Endothelial cell of umbilical vein (primary cell): ENCODE results near the gene ASPHD2. TPM values are rescaled to one million over a fixed set of nuclear protein-coding genes. Genes with fewer than 3 reads are reported as not detected.

Source experiments
- BruUV-seq: library from RNA; stranded (reverse); fragments of 400-500 nt; replicated peaks from 2 replicates; lab custom pipeline; 2021; lab: Mats Ljungman, UMichigan
- CTCF ChIA-PET: fragments of 300-600, 350-600 bp; sonication (Branson Sonifier 250); formaldehyde crosslinking; loops from one replicate; lab custom pipeline; 2021; ENCODE audit warnings: antibody characterized with exemption, inconsistent platforms; lab: Charles Lee
- POLR2A ChIA-PET: fragments of 300-600, 350-600 bp; sonication (Branson Sonifier 250); formaldehyde crosslinking; loops from one replicate; lab custom pipeline; 2021; ENCODE audit warnings: antibody characterized with exemption, inconsistent platforms; lab: Charles Lee
- DNase-seq: peaks from one replicate; pipeline ENCODE4 v3.0.0-alpha.2; 2011; ENCODE audit warnings: low read depth, low spot score
- FAIRE-seq: peaks from 2 replicates; lab custom pipeline; 2011; peaks lifted over from hg19 to GRCh38; lab: Jason Lieb, UNC
- H2AFZ ChIP-seq: 2 replicates; pipeline ENCODE4 v1.6.0; 2012; ENCODE audit warnings: low read depth, low read length, control low read depth, inconsistent platforms
- H3K27ac ChIP-seq: 2 replicates; pipeline ENCODE4 v1.5.1; 2011; ENCODE audit warnings: low read depth, mild to moderate bottlenecking, control low read depth, low read length, moderate library complexity; ENCODE audit not compliant: insufficient read depth
- H3K27me3 ChIP-seq, 2 experiments: 2 replicates each; pipeline versions ENCODE4 v1.6.0 to v1.6.1; 2011; ENCODE audit warnings: low read length in 2 of 2, mixed read lengths in 1 of 2; ENCODE audit not compliant: control insufficient read depth in 2 of 2, insufficient read depth in 2 of 2
- H3K36me3 ChIP-seq, 2 experiments: 2 replicates in 1 of 2; 3 replicates in 1 of 2; pipeline ENCODE4 v1.5.1; 2011; ENCODE audit warnings: low read length in 2 of 2, mild to moderate bottlenecking in 1 of 2, moderate library complexity in 1 of 2; ENCODE audit not compliant: control insufficient read depth in 2 of 2, insufficient read depth in 2 of 2; ENCODE audit errors: extremely low read depth in 1 of 2
- H3K4me1 ChIP-seq: 3 replicates; pipeline ENCODE4 v1.5.1; 2011; ENCODE audit warnings: mild to moderate bottlenecking, low read length; ENCODE audit not compliant: control insufficient read depth, insufficient read depth; ENCODE audit errors: extremely low read depth
- H3K4me2 ChIP-seq: 2 replicates; pipeline ENCODE4 v1.6.1; 2011; ENCODE audit warnings: low read length, control low read depth, mixed read lengths; ENCODE audit not compliant: insufficient read depth
- H3K4me3 ChIP-seq, 3 experiments: fragments of 200-600 bp in 1 of 3; sonication (generic), shearing (Covaris generic) in 1 of 3; replicated peaks in 1 of 3; 2 replicates each; pipeline ENCODE4 v1.5.1; 2011 to 2016; ENCODE audit warnings: control low read depth in 3 of 3, low read length in 3 of 3, mild to moderate bottlenecking in 2 of 3, inconsistent platforms in 1 of 3, low read depth in 1 of 3, moderate library complexity in 1 of 3; ENCODE audit not compliant: insufficient read depth in 1 of 3
- H3K79me2 ChIP-seq: 2 replicates; pipeline ENCODE4 v1.6.0; 2012; ENCODE audit warnings: low read length, inconsistent platforms; ENCODE audit not compliant: control insufficient read depth, insufficient read depth
- H3K9ac ChIP-seq: replicated peaks from 2 replicates; pipeline ENCODE3; 2011; ENCODE audit warnings: low read length, control low read depth; ENCODE audit not compliant: insufficient read depth; ENCODE audit errors: extremely low read depth
- H3K9me1 ChIP-seq: replicated peaks from 3 replicates; pipeline ENCODE4 v1.6.0; 2011; ENCODE audit warnings: mild to moderate bottlenecking, low read length; ENCODE audit not compliant: control insufficient read depth, insufficient read depth; ENCODE audit errors: extremely low read depth
- H3K9me3 ChIP-seq: replicated peaks from 2 replicates; pipeline ENCODE4 v1.5.1; 2012; ENCODE audit warnings: low read length, inconsistent platforms; ENCODE audit not compliant: control insufficient read depth, insufficient read depth
- H4K20me1 ChIP-seq: replicated peaks from 2 replicates; pipeline ENCODE3; 2011; ENCODE audit warnings: mild to moderate bottlenecking, low read length; ENCODE audit not compliant: control insufficient read depth, insufficient read depth; ENCODE audit errors: extremely low read depth
- CTCF ChIP-seq, 2 donors: IDR thresholded peaks; 1 replicate in 1 of 2; 2 replicates in 1 of 2; pipeline ENCODE4 v1.5.1; 2011; ENCODE audit warnings: low read length in 2 of 2, mild to moderate bottlenecking in 2 of 2, moderate library complexity in 2 of 2, control low read depth in 1 of 2, inconsistent platforms in 1 of 2, low read depth in 1 of 2; ENCODE audit not compliant: insufficient read depth in 1 of 2; ENCODE audit errors: extremely low read depth in 1 of 2
- EZH2 ChIP-seq: IDR thresholded peaks from 2 replicates; pipeline ENCODE4 v1.6.1; 2012; ENCODE audit warnings: borderline replicate concordance, low read depth, mild to moderate bottlenecking, moderate library complexity, low read length, inconsistent platforms; ENCODE audit not compliant: severe bottlenecking
- FOS ChIP-seq: IDR thresholded peaks from 2 replicates; pipeline ENCODE4 v1.6.1; 2011; ENCODE audit warnings: mild to moderate bottlenecking, low read length, moderate library complexity, borderline replicate concordance; ENCODE audit not compliant: insufficient read depth
- GATA2 ChIP-seq: IDR thresholded peaks from 2 replicates; pipeline ENCODE4 v1.7.0; 2011; ENCODE audit warnings: low read depth, mild to moderate bottlenecking, moderate library complexity, mixed read lengths, low read length; ENCODE audit not compliant: insufficient read length, insufficient read depth
- JUN ChIP-seq: IDR thresholded peaks from 2 replicates; pipeline ENCODE4 v1.6.1; 2011; ENCODE audit warnings: borderline replicate concordance, low read depth; ENCODE audit not compliant: insufficient read length, insufficient read depth
- MAX ChIP-seq: IDR thresholded peaks from 2 replicates; pipeline ENCODE4 v1.6.1; 2011; ENCODE audit not compliant: insufficient read depth, insufficient read length
- MYC ChIP-seq: IDR thresholded peaks from one replicate; pipeline ENCODE4 v1.6.1; 2011; ENCODE audit warnings: mild to moderate bottlenecking, low read depth, low read length
- POLR2A ChIP-seq: IDR thresholded peaks from 2 replicates; pipeline ENCODE4 v1.6.1; 2012; ENCODE audit warnings: low read depth, mild to moderate bottlenecking, control low read depth, low read length
- POLR2AphosphoS5 ChIP-seq: IDR thresholded peaks from 2 replicates; pipeline ENCODE4 v1.6.1; 2012; ENCODE audit warnings: low read depth, mild to moderate bottlenecking, control low read depth, low read length, moderate library complexity; ENCODE audit not compliant: insufficient read depth
- dilution Hi-C: fragments of 300-500 bp; cut with MboI; formaldehyde crosslinking; loops from one replicate; pipeline ENCODE4 v1.15.0; 2019; ENCODE audit warnings: low sequenced_read_pairs; ENCODE audit not compliant: extremely low pct_ligation_motif_present
- intact Hi-C: fragments of 100-400 bp; cut with micrococcal nuclease; formaldehyde crosslinking; loops from one replicate; pipeline ENCODE4 v1.10.0; 2022
- polyA plus RNA-seq, 4 experiments: library from polyadenylated mRNA; depleted of rRNA in 3 of 4; stranded (reverse) in 3 of 4; unstranded in 1 of 4; fragments of >200 nt; gene quantifications; 2 replicates each; pipeline versions ENCODE4 v1.2.1 to v1.2.3, GENCODE V29; 2011 to 2012; ENCODE audit warnings: missing spikeins in 1 of 4
- total RNA-seq: library from RNA; stranded (reverse); gene quantifications from 2 replicates; pipeline ENCODE4 v1.2.3, GENCODE V29; 2021

Gene ASPHD2
- total and polyA plus RNA-seq, 2 donors (not counting 3 experiments of a cell fraction or from before 2014, with no cell fraction given): 4.8 to 5.5 TPM

- POLR2A ChIA-PET: no interaction called here
These were observed 18.7 kb upstream of the ASPHD2 start for GRCh38 chr22:26410386-26410785.

More at GRCh38 chr22:26410386-26410785, 18.7 kb upstream of the ASPHD2 start:
- Histone ChIP-seq H3K79me2 (no peaks in the 10 kb centered on the region), H2AFZ (no peak overlapping the region), H3K4me3 (no peak overlapping the region), H3K9ac (no peak overlapping the region), H3K27ac (no peak overlapping the region), H3K9me3 (no peaks in the 10 kb centered on the region), H4K20me1 (no peaks in the 10 kb centered on the region), H3K9me1 (no peaks in the 10 kb centered on the region), H3K27me3 (peaks cover 19 to 24% of the 10 kb centered on the region in 2 experiments), H3K4me2 (no peak overlapping the region), H3K4me1 (no peaks in the 10 kb centered on the region), H3K36me3 (no peaks in the 10 kb centered on the region)
- CTCF ChIA-PET: interaction anchor here (0.6 to 2.5 kb wide), 5 partner anchors 14 to 45 kb away, joined by 3 to 9 read pairs (median 5); no protein-coding TSS in a partner anchor
- no TSS peak for BruUV-seq
- no peak for FAIRE-seq
- dilution Hi-C loops (no loop called here), intact Hi-C loops (no loop called here)
- DNase-seq: no peak
- no peak for TF ChIP-seq MAX
- no peak for TF ChIP-seq CTCF (IDR thresholded peaks at IDR 0.05; ENCODE audit: extremely low read depth in 1 of 2, insufficient read depth in 1 of 2, low read depth in 1 of 2, low read length in 2 of 2)
- TF ChIP-seq MYC: no peak
- no peak for TF ChIP-seq FOS
- TF ChIP-seq EZH2: no peak
- TF ChIP-seq POLR2AphosphoS5: no peak
- no peak for TF ChIP-seq JUN
- no peak for TF ChIP-seq POLR2A
- TF ChIP-seq GATA2: no peak
